Tongue (tissue), 2 donors: ENCODE data around the gene MAP7. TPM values are rescaled to one million over a fixed set of nuclear protein-coding genes. Genes with fewer than 3 reads are reported as not detected.
"Not testable (repeated sequence)": the region's sequence is repeated elsewhere in the genome, so short reads cannot be mapped to it uniquely, and the experiment has no call there.

ENCODE experiments used
- DNase-seq: peaks from one replicate; pipeline ENCODE4 v3.0.0-alpha.2; 2015
- total RNA-seq: library from RNA; depleted of rRNA; stranded (reverse); fragments of >200 nt; gene quantifications from one replicate; pipeline ENCODE4 v1.2.3, GENCODE V29; 2014

MAP7 gene
- total RNA-seq, 1 donor from 2014 or later: 6.1 TPM

GRCh38 chr6:136415351-136416007 is 134.7 kb downstream of the MAP7 start:
- DNase-seq: no peak

DNA sequence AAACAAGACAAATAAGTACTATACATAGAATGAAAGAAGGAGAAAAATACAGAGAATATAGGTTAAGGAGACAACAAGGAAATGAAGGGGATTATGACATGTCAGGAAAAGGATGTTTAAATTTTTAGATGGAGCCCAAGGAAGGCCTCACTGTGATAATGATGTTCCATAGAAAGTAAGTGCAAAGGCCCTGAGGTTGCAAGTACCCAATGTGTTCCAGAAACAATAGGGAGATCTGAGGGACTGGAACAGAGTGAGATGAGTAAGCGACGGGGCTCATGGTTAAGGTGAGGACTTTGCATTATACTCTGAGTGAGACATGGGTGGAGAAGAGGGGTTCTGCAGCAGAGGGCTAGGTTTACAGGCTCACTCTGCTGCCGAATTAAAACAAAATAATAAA is 137.8 kb downstream of the MAP7 start:
- no peak for DNase-seq

DNA sequence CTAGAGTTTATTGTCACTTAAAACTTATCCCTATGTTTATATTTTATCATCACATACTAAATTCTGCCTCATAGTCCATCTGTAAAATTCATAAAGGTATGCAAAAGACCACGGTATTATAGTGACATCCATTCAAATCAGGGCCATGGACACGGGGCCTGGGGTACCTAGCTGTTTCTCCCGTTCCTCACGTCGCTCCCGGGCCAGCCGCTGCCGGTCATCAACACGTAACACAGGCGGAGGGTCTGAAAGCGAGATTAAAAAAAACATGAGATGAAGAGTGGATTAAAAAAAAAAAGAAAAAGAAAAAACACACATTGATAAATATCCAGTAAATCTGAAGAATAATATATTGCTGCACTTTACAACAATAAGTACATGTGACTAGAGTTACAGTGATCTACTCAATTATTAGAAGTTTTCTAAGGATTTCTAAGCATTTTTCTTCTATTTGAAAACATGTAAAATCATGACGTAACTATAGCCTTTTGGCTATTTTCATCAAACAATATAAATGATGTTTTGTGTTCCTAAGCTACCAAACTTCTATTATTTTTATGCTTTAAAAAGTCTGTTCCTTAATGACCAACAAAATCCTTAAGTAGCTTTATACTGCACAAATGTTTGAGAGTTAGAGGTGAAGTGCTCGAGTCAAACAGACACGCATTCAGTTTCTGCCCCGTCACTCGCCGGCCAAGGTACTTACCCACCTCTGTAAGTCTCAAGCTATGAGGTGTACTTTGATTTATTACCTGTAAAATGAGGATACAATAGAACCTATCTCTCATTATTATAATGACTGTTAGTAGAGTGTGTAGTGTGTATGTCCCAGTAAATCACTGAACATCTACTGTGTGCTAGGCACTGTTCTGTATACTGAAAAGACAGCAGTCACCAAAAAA is 138.5 kb downstream of the MAP7 start:
- DNase-seq: no peak

DNA sequence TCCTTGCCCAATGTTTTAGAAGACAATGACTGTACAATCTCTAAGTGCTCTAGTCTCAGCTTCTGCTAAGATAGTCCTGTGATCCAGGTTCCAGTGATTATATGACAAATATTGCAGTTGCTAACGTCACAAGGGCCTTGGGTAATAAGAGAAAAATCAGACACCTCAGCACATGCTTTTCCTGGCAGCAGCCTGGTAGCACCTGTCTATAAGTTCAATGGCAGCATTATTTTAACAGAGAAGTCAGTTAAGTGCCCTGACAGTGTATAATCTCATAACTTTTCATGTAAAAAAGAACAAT is 139.2 kb downstream of the MAP7 start:
- DNase-seq: no peak

- no peak for DNase-seq
These were observed 139.8 kb downstream of the MAP7 start for GRCh38 chr6:136410201-136411024.

GRCh38 chr6:136409597-136409996 is 140.6 kb downstream of the MAP7 start:
- DNase-seq: no peak

- no peak for DNase-seq
These were observed 142.0 kb downstream of the MAP7 start for GRCh38 chr6:136408204-136408603.

DNA sequence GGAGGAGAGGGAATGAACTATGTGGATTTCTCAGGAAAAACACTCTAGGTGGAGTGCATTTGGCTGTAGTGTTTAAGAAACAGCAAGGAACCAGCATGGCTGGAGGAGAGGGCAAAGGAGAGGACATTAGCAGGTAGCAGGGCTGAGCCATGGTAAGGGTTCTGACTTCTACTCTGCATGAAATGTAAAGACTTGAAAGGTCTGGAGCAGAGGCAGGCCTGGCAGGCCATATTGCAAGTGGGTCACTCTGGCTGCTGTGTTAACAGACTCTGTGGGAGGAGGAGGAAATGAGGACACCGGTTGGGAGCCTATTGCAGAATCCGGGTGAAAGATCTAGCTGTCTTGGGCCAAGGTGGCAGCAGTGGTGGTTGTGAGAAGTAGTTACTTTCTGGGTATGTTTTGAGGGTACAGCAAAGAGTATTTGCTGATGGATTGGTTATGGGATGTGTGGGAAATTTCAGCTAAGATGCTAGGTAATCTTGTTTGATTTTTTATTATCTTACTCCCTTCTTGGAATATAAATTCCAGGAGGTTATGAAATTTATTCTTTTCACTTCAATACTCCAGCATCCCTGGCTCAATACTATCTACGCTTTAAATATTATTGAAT is 144.7 kb downstream of the MAP7 start:
- DNase-seq: no peak

DNA sequence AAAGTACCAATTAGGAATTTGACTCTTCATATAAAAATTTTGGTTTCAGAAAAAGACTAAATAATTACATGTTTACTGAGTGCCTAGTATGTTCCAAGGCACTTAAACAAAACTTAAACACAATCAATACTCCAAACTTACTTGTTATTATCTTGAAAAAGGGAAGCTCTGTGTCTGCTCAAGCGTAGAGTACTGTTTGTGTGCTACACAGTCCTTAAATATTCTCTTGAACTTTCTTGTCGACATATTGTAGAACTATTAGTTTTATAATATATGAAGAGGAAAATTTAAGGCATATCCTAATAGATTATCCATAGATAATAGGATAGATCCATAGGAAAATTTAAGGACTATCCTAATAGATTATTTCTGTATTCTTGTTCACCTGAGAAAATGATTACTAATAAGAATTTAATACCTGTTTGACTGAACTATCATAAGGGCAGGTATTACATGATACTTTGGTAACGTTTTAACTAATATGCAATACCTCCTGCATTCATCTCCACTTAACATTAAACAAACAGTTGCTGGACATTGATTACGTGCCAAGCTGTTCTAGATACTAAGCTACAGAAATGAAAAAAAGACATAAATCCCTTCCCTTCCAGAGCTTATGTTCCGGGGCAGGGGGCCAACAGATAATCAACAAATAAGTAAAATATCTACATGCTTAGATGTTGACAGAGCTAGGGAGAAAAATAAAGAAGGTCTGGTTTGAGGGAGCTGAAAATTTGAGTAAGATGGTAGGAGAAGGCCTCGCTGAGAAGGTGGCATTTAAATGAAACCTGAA is 145.4 kb downstream of the MAP7 start:
- no peak for DNase-seq

DNA sequence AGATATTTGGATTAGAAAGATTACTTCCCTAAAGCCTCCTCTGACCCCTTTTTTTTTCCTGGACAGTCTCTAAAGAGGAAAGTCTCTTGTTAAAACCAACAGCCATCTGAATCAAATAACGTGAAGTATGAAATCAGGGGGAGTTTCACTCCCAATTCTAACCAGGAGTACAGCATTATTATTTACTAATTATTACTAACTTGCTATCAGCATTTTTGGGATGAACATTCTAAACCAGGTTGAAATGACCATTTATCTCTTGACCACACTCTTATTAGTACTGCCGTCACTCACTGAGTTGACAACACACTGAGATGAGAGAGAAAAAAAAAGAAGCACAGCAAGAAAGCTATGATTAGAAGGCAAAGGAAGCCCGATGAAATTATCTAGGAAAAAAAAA is 146.2 kb downstream of the MAP7 start:
- DNase-seq: no peak

GRCh38 chr6:136403110-136403980 is 146.9 kb downstream of the MAP7 start:
- DNase-seq: no peak

DNA sequence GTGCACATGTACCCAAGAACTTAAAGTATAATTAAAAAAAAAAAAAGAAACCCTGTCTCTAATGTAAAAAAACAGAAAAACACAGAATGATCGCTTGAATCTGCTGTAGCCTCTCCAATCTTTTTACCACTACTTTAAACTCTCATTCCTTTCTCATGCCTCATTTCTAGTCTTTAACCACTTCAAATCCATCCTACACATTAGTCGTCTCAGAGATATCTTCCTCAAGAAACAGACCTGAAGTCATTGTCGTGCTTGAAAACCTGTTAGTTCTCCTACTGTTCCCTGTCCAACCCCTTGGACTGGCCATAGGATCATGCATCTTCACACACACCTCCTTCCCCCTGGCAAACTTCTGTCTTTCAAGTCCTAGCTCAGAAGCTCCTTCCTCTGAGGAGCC is 148.5 kb downstream of the MAP7 start:
- no peak for DNase-seq

GRCh38 chr6:136401236-136401635 is 149.0 kb downstream of the MAP7 start:
- not testable (repeated sequence) for DNase-seq

DNA sequence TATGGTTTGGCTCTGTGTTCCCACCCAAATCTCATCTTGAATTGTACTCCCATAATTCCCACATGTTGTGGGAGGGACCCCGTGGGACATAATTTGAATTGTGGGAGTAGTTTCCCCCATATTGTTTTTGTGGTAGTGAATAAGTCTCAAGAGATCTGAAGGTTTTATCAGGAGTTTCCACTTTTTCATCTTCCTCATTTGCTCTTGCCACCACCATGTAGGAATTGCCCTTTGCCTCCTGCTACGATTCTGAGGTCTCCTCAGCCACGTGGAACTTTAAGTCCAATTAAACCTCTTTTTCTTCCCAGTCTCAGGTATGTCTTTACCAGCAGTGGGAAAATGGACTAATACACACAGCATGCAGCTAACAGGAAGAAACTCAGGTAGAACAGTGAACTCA is 151.8 kb downstream of the MAP7 start:
- DNase-seq: no peak

GRCh38 chr6:136396908-136397307 is 153.3 kb downstream of the MAP7 start:
- no peak for DNase-seq

DNA sequence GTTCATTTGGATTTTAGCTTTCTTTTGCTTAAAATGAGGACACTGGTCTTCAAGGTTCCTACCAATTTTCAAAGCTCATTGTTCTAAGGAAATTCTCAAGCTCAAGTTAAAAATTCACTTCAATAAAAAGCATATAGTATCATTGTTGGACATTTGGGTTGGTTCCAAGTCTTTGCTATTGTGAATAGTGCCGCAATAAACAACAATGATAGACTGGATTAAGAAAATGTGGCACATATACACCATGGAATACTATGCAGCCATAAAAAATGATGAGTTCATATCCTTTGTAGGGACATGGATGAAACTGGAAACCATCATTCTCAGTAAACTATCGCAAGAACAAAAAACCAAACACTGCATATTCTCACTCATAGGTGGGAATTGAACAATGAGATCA is 159.3 kb downstream of the MAP7 start:
- not testable (repeated sequence) for DNase-seq

DNA sequence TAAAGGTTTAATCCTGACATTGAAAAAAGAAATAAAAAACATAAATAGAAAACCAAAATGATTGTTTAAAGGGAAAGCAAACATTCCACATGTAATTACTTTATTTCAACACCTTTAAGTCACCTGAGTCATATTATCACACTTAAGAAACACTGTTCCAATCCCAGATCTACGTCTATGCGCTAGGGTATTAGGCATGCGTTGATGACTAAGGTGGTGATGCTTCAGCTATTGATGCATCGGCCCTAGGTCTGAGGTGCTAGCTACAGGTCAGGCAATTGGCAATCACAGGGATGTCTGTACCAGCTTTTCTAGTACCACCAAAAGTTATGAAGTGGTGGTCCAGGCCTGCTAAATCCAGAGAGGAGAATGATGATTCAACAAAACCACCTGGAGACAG is 162.9 kb downstream of the MAP7 start:
- no peak for DNase-seq

DNA sequence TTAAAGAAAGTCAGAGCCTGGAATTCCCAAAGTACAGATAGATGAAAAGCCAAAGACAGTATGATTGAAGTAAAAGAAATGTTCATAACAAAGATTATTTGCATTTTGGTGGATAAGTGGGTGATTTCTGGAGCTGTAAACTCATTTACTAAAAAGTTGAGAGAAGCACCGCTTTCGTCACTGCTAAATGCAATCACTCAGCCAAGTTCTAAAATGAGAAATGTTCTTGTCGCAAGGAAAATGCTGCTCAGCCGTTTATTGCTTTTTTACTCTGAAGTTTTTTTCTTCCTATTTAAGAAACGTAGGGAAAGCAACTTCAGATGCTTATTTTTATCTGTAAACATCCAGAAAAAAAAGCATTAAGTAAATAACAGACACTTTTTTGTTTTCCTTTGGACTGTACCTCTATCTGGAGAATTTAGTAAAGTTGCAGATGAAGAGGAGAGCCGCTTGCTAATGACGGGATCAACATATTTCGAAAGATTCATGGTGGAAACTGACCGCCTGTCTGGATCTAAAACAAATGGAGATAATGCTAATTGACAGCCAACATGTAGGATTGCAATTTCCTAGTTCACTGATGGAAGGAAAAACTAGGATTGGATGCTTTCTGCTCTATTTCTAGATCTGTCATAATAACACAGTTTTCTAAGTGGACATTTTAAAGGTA is 166.8 kb downstream of the MAP7 start:
- no peak for DNase-seq

DNA sequence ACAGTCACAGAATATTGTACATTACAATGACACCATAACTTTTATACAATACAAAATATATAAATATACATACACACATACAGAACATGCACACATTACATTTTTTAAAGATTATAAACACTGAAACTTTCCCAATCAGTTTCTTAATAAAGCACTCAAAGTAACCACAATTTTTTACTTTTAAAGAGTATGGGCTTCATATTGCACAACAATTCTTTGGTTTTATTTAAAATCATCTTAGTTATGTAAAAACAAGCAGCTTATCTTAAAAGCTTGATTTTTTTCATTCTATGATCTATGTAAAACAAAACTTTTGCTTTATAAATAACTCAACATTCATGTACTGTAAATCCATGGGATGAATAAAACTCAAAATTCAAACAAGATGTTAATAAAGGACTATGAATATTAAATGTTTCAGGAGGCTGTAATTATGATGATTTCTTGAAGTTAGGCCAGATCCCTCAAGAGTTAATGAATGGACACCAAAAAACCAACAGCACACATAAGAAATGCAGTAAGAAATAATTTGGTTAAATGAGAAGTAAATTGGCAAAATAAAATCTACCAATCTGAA is 167.5 kb downstream of the MAP7 start:
- no peak for DNase-seq

GRCh38 chr6:136378888-136379287 is 171.3 kb downstream of the MAP7 start:
- DNase-seq: no peak
